Fibroblast of mammary gland (primary cell): Measurements from ENCODE around the gene SRGAP2B.
"Not testable (repeated sequence)": the region's sequence is repeated elsewhere in the genome, so short reads cannot be mapped to it uniquely, and the experiment has no call there.

Experiments used
- DNase-seq: peaks from one replicate; pipeline ENCODE4 v3.0.0-alpha.2; 2010; ENCODE audit warnings: low read depth
- H3K4me3 ChIP-seq: 2 replicates; pipeline ENCODE4 v1.5.1; 2011; ENCODE audit warnings: low read depth, mild to moderate bottlenecking, low read length, moderate library complexity; ENCODE audit not compliant: control insufficient read depth

SRGAP2B gene

DNA sequence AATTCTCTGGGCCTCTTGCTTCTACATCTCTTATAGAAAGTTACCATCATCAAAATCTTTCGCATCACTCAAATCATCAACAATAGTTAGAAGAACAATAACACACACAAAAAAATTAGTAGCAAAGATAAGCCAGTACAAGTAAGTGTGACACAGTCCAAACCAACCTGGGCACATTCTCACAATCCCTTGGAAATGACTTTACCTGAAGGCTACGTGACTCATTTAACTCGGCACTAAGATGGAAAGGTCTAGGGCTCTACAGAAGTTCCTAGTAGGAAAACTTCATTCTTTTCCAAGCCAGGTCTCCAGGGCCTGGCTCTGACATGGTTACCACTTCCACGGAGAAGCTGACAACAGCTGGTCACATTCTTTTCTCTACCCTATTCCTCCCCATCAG lies 41.7 kb downstream of the SRGAP2B start:
- not testable (repeated sequence) for DNase-seq, H3K4me3 ChIP-seq

DNA sequence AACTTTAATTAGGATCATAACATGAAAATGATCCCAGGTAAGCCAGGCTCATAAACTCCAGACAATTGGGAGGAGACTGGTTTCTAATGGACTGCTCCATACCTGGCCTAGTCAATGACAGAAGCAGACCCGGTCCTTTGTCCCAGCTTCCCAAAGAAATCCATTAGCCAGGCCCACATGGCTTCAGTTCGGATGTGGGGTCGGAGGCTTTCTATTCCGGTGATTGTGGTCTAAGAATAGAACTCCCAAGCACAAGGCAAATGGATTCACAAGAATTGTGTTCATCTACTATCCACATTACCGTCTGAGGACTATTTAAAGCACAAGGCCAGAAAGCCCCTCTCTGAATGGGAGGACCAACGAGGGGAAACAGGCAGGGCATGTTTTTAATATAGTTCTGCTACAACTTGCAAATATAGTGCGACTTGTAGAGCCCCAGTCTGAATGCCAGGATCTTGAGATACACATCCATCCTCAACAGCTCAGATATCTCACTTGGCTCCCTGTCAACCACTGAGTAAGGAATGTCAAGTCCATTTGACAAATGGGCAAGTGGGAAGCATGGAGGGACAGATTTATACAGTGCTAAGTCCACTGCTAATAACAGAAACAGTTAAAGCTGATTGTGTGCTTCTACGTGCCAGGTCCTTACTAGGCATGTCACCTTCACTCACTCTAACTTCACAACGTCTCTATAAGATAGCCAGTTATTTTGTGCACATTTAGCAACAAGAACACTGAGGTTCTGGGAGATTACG lies 42.9 kb downstream of the SRGAP2B start:
- H3K4me3 ChIP-seq, DNase-seq: not testable (repeated sequence)

DNA sequence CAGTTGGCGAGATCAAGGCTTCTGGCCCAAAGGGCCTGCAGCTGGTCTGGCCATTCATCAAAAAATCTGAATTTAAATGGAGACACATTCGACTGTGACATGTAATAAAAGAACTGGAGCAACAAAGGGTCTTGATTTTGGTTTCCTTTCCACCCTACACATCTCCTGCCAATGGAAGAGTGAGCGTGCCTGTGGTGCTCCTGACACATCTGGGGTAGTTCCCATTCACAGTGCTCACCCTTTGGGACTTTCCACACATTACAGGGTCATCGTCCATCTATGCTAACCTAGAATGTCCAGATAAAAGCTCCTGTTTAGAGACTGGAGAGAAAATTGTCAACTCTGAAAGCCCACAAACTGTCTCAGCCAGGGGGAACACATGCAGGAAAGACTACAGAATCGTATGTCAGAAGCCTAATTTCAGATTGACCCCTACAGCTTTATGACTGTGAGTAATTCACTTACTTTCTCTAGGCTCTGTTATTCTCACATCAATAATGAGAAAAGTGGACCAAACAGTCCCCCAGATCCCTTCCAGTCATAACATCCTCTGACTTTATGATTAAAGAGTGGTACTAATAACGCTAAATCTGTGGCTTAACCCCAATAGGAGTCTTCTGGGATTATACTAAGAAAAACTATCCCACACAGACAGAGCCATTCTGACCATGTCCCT lies 46.8 kb downstream of the SRGAP2B start:
- H3K4me3 ChIP-seq, DNase-seq: not testable (repeated sequence)

DNA sequence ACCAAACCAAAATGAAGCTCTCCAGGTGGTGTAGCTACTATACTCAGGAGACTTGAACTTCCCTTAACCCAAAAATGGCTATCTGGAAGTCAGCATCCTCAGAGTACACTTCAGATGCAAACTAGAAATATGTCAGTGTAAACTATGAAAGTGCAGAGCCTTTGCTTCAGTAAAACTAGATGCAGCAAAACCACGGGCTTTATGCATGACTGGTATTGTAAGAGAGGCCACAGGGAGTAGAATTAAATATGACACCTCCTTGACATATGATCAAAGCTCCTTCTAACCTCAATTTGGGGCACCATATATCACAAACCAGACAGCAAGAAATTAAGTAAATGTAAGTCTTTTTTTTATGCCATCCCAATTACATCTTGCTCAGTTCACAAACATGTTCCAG lies 47.6 kb downstream of the SRGAP2B start:
- DNase-seq, H3K4me3 ChIP-seq: not testable (repeated sequence)

DNA sequence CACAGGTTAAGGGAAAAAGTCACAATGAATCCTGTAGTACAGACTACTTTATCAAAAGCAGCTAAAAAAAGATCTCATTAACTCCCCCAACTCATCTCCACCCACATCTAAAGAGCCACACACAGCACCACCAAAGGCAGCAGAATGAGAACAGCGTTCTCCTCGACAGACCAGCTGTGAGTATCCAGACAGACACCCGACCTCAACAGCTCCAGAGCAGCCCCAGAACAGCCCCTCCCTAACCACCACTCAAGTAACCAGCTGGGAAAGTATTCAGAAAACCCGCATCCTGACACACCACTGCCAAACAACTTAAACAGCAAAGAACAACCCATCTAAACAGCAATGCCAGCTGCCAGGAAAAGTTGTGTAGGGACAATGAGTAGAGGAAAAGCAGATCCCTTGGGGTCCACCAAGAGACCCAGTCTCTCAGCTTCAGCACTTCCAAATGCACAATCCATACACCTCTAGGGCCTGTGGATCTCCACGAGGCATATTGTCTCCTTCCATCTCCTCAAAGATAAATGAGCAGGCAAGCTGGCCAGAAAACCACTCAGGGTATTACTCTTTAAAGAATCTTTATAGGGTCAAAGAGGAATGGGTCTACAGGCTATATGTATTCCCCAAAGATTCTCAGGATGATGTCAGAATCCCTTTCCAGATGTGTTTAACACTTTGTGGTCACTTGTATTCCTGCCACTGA lies 49.4 kb downstream of the SRGAP2B start:
- not testable (repeated sequence) for H3K4me3 ChIP-seq

DNA sequence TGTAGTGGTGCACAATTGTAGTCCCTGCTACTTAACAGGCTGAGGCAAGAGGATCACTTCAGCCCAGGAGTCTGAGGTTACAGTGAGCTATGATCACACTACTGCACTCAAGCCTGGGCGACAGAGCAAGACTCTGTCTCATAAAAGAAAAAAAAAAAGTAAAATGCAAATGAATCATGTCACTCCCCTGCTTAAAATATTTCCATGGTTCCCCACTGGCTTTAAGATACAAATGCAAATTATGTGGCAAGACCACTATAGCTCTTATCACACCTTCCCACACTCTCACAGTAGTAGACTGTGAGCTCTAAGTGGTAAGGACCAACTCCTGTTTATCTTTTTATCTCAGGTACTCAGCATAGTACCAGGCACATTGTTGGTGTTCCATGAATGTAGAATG lies 53.6 kb downstream of the SRGAP2B start:
- not testable (repeated sequence) for DNase-seq

More for the DNA sequence above, 49.4 kb downstream of the SRGAP2B start:
- DNase-seq = not testable (repeated sequence)

DNA sequence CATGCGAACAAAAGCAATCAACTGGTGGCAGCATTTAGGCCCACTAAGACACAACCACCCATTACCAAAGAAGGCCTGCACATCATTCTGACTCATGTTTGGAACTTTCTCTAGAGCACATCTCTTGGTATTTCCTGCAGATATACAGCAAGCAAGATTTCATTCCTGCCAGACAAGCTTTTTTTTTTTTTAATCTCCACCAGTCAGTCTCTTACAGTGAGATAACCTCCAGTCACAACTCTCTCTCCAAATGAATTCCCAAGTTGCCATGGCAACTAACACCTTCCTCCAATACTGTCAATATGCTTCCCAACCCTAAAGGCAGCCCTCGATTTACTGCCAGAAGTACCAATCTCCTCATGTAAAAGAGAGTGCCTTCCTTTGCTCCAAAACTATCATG lies 59.1 kb downstream of the SRGAP2B start:
- DNase-seq, H3K4me3 ChIP-seq: not testable (repeated sequence)

More for the DNA sequence above, 53.6 kb downstream of the SRGAP2B start:
- not testable (repeated sequence) for H3K4me3 ChIP-seq

DNA sequence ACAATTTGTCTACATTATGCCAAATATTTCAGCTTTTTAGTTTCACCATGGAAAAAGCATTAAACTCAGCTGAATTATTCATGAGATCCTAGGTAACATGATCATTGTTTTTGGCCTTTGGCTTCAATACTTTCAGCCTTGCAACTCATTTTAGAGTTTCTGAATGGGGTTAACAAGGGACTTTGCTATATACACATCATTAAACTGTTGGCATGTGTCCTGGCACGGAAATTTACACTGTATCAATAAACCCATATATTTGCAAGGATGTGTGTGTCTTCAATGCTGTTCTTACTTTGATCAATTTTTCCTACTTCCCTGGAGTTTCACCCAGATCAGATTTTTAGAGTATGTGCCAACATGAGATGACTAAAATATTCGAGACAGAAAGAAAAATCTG lies 61.6 kb downstream of the SRGAP2B start:
- not testable (repeated sequence) for H3K4me3 ChIP-seq, DNase-seq

DNA sequence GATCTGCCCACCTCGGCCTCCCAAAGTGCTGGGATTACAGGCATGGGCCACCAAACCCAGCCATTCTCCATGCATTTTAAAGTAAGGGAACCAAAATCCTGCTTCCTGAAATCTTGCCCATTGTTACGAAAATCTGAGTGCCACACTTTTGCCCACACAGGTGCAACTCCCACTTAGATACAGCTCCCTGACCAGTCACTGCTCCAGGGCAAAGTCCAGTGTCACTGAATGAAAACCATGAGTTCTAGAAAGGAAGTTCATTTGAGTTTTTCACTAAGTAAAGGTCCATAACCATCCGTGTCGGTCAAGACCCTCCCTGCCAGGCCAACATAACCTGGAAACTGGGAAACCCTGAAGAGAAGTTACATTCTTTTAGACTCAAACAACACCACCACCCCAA lies 67.9 kb downstream of the SRGAP2B start:
- DNase-seq, H3K4me3 ChIP-seq: not testable (repeated sequence)

DNA sequence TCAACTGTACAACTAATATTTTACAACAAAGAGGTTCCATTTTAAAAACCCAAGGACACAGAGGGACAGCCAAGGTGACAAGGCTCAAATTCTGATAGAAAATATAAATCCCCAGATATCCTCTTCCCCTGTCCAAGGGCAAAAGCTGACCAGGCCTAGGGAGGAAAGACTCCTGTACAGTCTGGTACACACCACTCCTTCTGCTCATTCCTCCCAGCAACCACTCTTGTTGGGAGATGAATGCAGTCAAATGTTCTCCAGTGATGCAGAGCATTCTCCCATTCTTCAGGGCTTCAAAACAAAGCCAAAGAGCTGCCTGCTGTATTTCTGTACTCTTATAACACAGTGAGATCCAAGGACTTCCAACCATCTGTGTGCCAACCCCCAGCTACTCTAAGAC lies 69.8 kb downstream of the SRGAP2B start:
- DNase-seq, H3K4me3 ChIP-seq: not testable (repeated sequence)

DNA sequence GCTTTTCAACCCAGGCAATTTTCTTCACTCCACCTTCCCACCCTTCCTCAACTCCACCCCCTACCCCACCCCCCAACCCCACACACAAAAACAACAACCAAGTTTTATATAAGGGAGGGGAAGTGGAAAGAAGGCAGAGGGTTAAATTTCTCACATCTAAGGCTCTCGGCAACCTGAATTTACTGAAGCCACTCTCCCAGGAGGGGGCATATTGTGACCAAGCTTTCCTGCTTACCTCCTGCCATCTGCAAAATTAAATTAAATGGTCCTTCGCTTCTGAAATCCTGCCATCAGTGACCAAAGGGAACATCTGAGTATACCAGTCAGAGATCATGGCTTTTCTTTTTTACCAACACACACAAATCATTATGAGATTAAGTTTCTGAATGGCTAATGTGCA lies 72.9 kb downstream of the SRGAP2B start:
- not testable (repeated sequence) for DNase-seq, H3K4me3 ChIP-seq

DNA sequence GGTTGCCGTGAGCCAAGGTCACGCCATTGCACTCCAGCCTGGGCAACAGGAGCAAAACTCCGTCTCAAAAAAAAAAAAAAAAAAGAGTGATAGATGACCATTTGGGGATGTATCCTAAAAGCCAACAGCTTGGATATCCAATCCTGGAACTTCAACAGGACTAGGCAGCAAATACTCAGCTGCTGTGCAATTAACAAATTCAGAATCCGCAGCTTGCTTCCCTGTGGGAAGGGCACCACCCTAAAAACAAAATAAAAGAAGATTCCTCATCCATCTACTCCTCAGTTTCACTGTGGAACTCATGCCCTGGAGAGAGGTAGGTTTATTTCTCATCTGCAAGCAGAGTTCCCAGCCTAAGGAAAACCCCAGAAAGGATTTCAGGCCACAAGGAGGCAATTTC lies 73.4 kb downstream of the SRGAP2B start:
- H3K4me3 ChIP-seq, DNase-seq: not testable (repeated sequence)

DNA sequence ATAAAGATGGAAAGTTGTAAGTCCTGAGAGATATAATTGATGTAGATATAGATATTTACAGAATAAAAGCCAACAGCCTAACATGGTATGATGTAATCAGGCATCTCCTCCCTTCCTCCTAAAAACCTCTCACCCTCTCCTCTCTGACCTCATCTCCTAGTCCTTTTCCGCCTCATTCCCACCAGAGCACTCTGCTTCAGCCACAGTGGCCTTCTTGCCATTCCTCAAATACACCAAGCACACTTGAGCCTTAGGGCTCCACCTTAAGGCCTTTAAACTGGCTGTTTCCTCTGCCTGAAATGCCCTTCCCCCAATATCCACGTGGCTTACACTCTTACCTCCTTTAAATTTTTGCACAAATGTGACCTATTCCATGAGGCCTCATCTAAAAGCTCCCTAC lies 75.4 kb downstream of the SRGAP2B start:
- DNase-seq, H3K4me3 ChIP-seq: not testable (repeated sequence)

DNA sequence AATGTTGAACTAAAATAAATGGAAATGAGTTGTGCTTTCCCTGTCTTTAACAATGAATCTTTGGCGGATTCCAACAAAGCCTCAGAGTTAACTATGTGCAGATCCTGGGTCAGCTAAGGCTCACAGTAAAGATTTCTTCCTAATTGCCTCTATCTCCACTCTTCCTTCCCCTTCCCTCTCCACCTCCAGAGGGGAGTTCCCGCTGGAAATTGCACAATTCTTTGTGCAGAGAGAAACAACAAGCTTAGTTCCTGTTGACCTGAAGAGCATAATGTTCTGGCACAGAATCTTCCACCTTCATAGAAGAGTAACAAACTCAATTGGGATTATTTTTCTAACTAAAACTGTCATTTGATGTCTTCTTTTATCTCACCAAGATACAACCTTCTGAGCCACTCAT lies 77.4 kb downstream of the SRGAP2B start:
- not testable (repeated sequence) for DNase-seq, H3K4me3 ChIP-seq

DNA sequence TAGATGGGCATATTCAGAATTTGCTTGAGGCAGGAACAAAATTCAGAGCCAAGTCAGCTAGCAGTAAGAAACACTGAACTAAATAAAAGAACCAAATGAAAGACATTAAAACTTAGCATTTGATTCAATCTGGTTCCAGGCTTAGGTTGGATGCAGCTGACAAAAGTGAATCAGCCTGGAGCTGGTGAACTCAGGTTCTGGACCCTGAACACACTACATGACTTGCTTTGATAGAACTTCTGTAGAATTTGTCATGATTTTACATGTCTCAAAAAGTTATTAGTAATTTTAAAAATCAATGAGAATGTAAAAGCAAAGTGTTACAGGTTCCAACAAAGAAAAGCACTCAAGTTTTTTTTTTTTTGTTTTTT lies 78.7 kb downstream of the SRGAP2B start:
- not testable (repeated sequence) for H3K4me3 ChIP-seq, DNase-seq

DNA sequence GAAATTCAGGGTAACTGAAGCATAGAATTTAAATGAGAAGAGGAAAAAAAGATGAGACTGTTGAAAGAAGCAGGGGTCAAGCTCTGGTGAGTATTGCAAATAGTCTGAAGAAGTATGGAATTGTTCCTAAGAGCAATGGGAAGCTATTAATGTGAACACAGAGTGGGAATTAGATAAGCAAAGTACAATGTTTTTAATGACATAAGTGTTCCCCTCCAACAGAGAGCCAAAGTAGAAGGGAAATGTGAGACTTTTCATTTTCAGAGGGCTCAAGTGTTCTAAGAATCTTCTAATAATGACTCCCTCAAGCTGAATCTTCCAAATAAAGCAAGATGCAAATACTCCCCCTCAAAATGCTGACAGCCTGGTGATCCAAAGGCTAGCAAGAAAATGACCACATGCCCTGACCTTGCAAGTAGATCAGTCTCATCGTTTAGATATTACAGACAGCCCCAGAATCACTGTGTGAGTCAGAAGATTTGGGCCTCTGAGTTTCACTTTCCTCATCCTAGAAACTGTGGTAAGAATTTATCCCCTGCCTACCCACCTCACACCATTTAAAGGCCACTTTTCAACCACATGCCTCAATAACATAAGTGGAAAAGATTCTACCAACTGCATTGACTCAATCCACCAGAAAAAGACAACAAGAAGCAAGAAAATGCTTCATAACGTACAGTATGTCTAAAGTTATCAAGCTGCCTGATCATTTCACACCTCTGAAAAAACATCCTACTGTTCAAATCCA lies 79.2 kb downstream of the SRGAP2B start:
- not testable (repeated sequence) for DNase-seq, H3K4me3 ChIP-seq

DNA sequence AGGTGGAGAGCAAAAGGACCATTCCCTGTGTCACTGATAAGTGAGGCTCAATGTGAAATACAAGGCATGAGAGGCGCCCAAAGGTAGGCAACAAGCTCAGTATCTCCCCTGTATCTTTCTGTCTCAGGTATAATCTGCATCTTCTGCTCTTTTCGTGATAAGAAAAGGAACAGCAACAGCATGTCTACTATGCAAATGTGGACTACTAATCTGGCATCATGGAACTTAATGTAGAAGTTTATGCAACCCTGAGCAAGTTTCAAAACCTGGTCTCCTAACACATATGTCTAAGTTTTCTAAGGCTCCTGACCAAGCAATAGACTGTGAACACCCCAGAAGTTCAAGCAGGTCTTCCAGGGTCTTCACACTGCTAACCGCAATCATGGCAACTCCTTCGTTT lies 81.8 kb downstream of the SRGAP2B start:
- not testable (repeated sequence) for DNase-seq, H3K4me3 ChIP-seq

DNA sequence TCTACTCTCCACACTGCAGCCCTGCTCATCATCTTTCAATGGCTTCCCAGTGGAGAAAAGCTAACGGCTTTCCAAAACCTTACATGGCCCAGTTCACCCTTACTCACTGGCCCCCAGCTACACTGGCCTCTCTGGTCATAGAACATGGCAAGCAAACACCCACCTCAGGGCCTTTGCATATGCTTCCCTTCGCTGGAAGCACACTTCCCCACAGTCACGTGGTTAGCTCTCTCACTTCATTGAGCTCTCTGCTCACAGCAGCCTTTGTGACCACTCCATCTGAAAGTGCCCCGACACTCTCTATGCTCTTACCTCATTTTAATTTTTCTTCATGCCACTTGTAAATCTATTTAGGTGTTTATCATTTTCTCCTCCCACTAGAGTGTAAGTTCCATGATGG lies 83.3 kb downstream of the SRGAP2B start:
- DNase-seq, H3K4me3 ChIP-seq: not testable (repeated sequence)

DNA sequence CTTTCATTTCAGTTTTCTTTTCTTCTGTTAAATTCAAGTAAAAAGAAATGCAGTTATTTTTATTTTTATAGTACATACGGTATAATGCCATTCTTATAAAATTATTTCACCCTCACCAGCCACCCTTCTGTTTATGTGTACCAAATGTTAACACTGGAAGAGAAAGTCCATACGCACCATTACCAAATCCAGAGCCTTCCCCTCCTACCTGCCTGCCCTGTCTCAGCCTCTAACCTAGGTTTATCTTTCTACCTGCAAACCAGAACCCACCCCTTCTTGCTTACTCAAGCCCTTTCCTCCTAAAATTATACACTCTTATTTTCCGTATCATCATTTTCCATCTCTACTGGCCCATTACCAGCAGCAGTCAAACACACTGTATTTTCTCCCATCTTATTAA lies 84.5 kb downstream of the SRGAP2B start:
- not testable (repeated sequence) for DNase-seq, H3K4me3 ChIP-seq
